Measurements from ENCODE around the gene GRAMD2A.
A peak's percentile ranks its signal among the peaks of the same experiment; 100 is the strongest.

The GRAMD2A gene

DNA sequence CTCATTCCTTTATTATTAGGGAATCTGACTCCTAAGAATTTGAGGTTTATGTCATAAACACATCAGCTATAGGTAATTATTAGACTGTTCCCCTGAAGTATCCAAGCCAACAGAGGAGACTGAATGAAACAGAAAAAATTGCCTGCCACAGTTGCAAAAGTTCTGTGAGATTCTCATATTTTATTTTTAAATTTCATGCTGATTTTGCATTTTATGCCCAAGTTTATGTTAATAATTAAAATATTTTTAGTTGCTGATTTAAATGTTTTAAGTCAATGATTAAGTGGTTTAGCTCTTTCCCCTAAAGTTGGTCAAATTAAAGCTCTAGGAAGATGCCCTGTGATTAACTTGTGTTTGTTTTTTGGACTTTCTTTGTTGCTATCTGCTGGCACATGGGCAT, 69.2 kb downstream of the GRAMD2A start:
- no peak for DNase-seq

DNA sequence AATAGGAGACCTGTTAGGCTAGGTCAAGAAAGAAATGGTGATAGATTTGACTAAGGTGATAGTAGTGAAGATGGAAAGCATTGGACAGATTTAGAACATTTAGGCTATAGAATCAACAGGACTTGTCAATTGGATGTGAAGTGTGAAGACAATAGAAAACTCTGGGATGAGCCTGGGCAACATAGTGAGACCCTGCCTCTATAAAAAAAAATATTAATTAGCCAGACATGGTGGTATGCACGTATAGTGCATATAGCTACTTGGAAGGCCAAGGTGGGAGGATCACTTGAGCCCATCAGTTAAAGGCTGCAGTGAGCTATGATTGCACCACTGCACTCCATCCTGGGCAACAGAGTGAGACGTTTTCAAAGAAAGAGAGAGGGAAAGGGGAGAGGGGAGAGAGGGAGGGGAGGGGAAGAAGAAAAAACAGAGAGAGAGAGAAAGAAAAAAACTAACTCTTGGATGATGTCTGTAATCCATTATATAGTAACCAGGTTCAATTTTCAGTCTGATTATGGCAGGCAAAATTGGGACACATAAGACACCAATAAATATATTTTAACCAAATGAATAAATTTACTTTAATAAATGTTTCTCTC, 69.8 kb downstream of the GRAMD2A start:
- DNase-seq, result no peak

DNA sequence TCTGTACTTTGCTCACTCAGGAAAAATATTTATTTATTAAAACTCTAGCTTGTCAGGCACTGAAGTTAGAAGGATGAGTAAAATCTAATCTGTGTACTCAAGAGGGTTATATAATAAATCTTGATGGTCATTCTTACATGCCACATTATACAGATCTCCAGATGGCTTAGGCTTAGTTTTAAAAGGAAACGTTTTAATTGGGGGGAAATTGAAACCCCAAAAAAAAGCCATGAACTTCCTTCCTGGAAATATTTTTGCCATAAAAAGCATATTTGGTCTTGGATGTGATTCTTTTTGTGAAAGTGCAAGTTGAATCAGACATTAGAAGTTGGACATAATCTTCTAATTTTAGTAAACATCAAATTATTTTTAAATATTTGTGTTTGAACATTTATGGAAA, 73.4 kb downstream of the GRAMD2A start:
- no peak for DNase-seq

DNA sequence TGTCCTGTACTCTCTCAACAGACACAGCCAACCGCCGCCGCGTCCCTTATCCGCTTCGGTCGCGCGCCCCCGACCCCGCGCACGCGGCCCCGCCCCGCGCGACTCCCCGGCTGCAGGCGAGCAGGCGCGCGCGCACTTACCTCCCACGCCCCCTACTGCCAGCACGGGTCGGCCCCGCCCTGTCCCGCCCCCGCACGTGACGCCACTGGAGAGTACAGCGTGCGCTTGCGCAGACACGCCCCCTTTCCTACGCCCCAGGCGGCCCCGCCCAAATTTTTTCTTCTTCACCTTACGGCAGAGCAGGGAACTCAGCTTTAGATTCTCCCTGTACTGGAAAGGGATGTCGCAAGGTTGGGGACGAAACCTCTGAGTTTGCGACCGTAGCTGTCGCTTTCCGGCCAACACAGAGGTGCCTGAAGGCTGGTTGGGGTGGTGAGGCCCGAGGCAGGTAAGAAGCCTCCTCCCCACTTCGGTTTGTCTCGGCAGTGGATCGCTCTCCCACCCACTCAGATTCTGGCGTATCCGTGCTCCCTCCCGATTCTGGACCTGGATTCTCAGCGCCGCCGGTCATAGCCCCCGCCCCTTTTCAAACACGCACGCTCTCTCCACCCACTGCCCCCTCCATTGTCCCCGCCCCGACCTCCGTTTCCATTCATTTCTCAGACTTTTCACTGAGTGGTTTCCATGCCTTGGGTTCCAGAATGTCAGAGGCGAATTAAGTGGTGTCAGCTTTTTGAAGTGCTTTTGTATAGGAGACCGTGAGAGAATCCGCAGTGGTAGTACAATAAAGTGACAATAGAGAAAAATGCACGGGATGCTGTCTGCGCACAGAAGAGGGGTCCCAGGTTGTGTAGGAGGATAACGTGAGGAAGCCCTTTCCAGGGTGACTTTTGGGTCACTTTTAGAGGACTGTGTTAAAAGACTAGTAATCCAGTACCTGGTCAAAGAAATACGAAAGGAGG, 79.3 kb downstream of the GRAMD2A start, which contains the start of the genes MYO9A and SENP8:
Gene MYO9A (minus strand): TSS at position 134 of the 962 bp plus-strand sequence. CDS start 71,587 bp downstream, outside the sequence.
Gene SENP8 (plus strand): TSS at position 387 of the 962 bp plus-strand sequence. CDS start 21,221 bp downstream, outside the sequence.
- DNase-seq, result peak; percentile 99

DNA sequence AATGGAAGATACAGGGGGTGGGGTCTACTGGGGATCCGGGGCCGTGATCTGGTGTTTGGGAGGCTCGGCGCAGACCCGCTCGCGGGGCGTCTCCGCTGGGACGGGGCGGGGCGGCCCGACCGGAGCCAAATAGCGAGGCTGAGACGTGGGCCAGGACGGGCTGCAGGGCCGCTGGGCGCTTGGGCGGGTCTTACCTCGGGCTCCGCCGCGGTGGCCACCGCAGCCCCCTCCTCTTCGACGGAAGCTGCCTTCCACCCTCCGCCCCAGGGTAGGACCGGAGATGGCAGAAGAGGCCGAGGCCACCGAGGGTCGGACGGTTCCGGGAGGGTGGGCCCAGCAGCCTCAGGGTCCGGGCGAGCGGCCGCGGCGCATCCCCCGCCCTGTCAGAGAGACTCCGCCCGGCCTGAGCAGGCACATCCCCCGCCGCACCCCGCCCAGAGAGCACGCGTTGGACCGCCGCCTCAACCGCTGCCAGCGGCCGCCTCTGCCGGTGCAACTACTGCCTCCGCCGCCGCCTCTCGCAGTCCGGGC, 80.0 kb downstream of the GRAMD2A start:
- DNase-seq, result peak; percentile 75

DNA sequence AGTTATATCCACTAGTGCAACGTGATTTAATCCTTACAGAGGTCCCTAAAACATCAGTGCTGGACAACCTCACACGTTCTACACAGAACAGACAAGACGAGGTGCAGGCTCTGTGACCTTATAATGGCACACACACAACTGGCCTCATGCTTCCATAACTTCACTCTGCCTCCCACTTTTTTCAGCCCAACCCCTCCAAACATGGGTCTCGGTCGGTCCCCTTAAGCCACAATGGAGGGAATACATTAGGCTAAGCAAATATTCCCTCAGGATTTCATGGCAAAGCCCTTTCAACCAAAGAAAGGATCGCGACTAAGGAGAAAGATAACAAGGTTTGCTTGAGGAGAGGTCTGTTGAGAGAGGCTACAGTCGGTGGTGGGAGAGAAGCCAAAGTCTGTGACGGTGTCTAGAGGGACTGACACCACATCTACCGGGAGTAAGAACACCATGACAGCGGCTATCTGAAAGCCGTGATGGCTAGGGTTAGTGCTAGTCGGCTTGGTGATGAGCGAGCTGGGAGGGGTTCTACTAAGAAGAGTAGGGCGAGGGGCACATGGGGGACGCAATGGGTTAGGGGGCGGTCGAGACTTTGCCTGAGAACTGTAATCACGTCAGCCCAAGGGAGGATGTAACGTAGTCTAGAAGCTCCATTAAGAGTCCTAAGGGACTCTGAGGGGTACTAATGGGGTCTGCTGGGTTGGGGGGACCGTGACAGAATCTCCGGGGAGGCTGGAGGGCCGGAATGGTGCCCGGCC, 80.7 kb downstream of the GRAMD2A start:
- DNase-seq, result peak; percentile 14

DNA sequence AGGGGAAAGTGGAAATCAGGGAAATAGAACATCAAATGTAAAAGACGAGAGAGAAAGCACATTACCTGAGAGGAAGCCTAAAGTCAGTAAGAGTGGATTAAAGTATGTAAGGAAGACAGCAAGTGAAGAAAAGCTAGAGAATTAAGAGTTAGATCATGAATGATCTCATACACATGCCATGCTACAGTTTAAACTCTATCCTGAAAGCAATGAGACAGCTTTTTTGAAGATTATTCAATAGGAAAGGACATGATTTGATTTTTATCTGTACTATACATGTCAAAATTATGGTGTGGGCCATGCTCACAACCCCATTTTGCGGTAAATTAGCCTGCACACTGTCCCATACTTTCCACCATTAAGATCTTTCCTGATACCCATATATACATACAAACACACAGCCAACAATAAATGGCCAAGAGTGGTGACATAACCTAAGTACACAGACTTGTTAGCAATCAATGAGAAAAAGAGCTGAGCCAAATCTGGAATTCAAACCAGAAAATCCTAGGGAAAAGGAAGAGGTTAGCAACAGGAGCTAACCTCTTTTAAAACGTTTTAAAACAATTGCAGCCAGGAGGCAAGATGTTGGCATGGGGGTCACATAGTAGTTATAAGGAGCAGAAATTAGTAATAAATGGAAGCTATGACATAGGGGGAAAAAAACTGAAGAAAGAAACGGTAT, 84.1 kb downstream of the GRAMD2A start:
- no peak for DNase-seq

DNA sequence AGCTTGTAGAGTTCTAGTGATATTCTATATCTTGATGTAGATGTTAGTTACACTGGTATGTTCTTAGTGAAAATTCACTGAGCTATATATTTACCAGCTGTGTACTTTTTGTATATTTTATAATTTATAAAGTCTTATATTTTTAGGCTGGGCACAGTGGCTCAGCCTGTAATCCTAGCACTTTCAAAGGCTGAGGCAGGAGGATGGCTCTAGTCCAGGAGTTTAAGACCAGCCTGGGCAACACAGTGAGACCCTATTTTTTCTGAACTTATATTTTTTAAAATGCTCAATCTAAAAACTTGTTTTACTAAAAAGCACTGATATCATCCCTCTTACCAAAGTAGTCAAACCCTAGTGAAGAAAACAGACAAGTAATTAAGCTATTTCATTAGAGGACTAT, 84.8 kb downstream of the GRAMD2A start:
- no peak for DNase-seq

DNA sequence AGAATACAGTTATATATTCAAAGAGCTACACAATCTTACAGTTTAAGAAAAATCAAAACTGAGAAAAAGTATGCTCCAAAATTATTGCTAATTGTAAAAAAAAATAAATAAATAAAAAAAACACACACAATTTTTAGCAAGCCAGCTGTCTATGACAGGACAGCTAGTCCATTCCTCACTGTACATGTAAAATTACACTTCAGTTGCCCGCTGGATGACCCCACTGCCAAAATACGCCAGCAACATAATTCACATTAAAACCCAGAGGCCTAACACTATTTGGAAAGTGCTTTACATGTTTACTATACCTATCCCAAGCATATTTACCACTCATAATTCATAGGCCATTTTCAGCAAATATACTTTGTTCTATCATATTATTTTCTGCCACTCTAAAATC, 85.5 kb downstream of the GRAMD2A start:
- DNase-seq, result no peak

DNA sequence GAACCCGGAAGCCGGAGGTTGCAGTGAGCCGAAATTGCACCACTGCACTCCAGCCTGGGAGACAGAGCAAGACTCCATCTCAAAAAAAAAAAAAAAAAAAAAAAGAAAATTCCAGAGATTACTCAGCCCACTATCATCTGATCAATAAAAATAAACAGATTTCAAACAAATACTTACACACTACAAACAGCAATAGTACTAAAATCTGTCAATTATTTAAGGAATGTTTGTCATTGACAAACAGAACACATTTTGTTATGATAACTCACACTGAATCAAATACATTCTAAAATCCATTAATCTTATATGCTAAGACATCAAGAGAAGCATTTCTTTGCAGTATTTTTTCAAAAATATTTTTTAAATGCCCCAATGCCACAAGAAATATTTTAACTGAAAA, 87.2 kb downstream of the GRAMD2A start:
- peak; percentile 3 for DNase-seq
